Adrenal gland (tissue), 12 donors: Measurements from ENCODE around the gene ANXA9. TPM values are rescaled to one million over a fixed set of nuclear protein-coding genes. Genes with fewer than 3 reads are reported as not detected.
A peak's percentile ranks its signal among the peaks of the same experiment; 100 is the strongest.

Source experiments
- DNase-seq, 7 donors: peaks; one replicate each; pipeline ENCODE4 v3.0.0-alpha.2; 2019 to 2020
- H3K27ac ChIP-seq, 5 donors: fragments of 200-600 bp; sonication (generic) in 4 of 5; 1 replicate in 3 of 5; 2 replicates in 2 of 5; pipeline versions ENCODE4 v1.5.1 to v1.8.0; 2016 to 2020; ENCODE audit warnings: mild to moderate bottlenecking in 1 of 5
- H3K27me3 ChIP-seq: fragments of 200-600 bp; 2 replicates; pipeline ENCODE4 v1.8.0; 2021
- H3K36me3 ChIP-seq, 2 donors: fragments of 200-600 bp; replicated peaks in 1 of 2; 1 replicate in 1 of 2; 2 replicates in 1 of 2; pipeline versions ENCODE4 v1.5.1 to v1.8.0; 2018 to 2022
- H3K4me1 ChIP-seq, 2 donors: fragments of 200-600 bp; replicated peaks in 1 of 2; 1 replicate in 1 of 2; 2 replicates in 1 of 2; pipeline versions ENCODE4 v1.5.1 to v1.8.0; 2018 to 2021
- H3K4me3 ChIP-seq, 4 donors: fragments of 200-600 bp; sonication (generic) in 3 of 4; one replicate each; pipeline ENCODE4 v1.5.1; 2016 to 2018
- H3K9me3 ChIP-seq, 3 donors: fragments of 200-600 bp; sonication (generic) in 1 of 3; replicated peaks in 1 of 3; 1 replicate in 2 of 3; 2 replicates in 1 of 3; pipeline versions ENCODE4 v1.5.1 to v1.8.0; 2016 to 2021
- POLR2A ChIP-seq, 2 donors: fragments of 450-650 bp; IDR thresholded peaks; one replicate each; pipeline ENCODE4 v1.6.1; 2017; ENCODE audit warnings: antibody characterized with exemption in 2 of 2, mild to moderate bottlenecking in 2 of 2, moderate library complexity in 1 of 2
- WGBS, 4 donors: extraction: QIAGEN DNeasy Blood & Tissue Kit in 2 of 4; methylation state at CpG; one replicate each; pipeline versions ENCODE4 v1.1.5 to v1.1.7; 2013 to 2017; 5-methylcytosine and 5-hydroxymethylcytosine counted together
- intact Hi-C, 2 donors: fragments of 100-400 bp; cut with DNase I; formaldehyde crosslinking; loops; one replicate each; pipeline versions ENCODE4 v1.14.1 to v1.15.0; 2022 to 2023
- polyA plus RNA-seq, 3 donors: library from polyadenylated mRNA; stranded (reverse); fragments of 200-250 nt in 2 of 3; fragments of 350-450 nt in 1 of 3; fragmentation: Illumina TruSeq in 1 of 3; extraction: RNeasy Lipid Tissue Mini Kit (QIAGEN cat#74804) in 1 of 3; gene quantifications; one replicate each; pipeline ENCODE4 v1.2.3, GENCODE V29; 2013 to 2014
- total RNA-seq, 9 donors: library from RNA; depleted of rRNA in 4 of 9; stranded (reverse); fragments of >200 nt in 4 of 9; fragments of 120-200 nt in 1 of 9; fragmentation: NEBNext Ultra II Directional in 1 of 9; extraction: Animal tissue kit (Norgen Biotek cat#: 25700) in 1 of 9; gene quantifications; one replicate each; pipeline versions ENCODE4 v1.1.0 to v1.2.4, GENCODE V29; 2013 to 2023
- TF ChIP-seq, protein P1 (sequence below), 6 experiments: fragments of 450-650 bp in 4 of 6; fragments of 200-600 bp in 2 of 6; sonication (generic) in 1 of 6; IDR thresholded peaks; 1 replicate in 5 of 6; 2 replicates in 1 of 6; pipeline versions ENCODE4 v1.5.1 to v1.8.0; 2016 to 2021; ENCODE audit warnings: antibody characterized with exemption in 6 of 6, mild to moderate bottlenecking in 2 of 6, moderate library complexity in 1 of 6
- donor health status: healthy with polysubstance abuse.
- donor health status: Bipolar disorder and iron deficiency.
- donor health status: DM: yes; HTN: yes; CAD: no.
- donor health status: DM: no; HTN: no; CAD: no.
- donor health status: DM: no; HTN: no; CAD: no.
- donor health status: DM: yes; HTN: yes; CAD: no.

The ANXA9 gene
- total and polyA plus RNA-seq, 12 donors: 0.18 to 3.2 (median 0.45) TPM

DNA sequence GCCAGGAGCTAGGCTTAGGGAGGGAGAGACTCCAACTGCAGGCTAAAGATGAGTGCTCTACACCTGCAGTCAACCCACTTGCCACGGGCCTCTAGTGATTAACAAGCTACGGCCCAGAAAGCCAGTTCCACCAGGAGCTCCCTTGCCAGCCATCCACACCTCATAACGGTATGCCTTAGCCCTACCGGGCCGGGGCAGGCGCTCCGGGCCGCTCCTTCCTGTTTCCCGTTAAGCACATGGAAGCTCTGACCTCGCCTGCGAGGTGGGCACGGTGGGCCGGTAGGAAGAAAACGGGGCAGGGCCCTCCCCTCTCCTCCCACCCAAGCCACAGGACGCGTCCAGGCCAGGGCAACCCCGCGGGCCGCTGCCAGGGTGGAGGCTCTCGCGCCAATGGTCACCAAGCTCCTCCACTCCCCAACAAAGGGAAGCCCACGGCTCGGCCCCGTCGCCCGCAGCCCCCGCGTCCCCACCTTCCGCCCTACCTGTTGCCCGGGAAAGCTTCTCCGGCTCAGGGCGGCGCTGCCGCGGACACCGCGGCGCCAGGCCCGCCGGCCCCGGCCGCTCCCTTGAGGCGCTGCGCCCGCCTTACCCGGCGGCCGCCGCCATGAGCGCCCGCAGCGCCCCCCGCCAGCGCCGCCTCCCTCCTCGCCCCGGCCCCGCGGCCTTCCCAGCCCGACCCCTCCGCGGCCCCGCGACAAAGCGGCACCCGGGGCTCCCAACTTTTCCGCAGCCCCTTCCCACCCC, 8.1 kb upstream of the ANXA9 start:
- no peaks in the 10 kb centered on the region for H3K27me3 ChIP-seq
- 0 to 1% (median 0%) methylated on average over 1 to 67 of the region's 67 CpGs; no CpG with 5 or more reads in 1 of the 4 donors for WGBS, 4 donors
- peaks cover 64 to 65% of the 10 kb centered on the region in 2 donors for H3K4me1 ChIP-seq
- H3K9me3 ChIP-seq: no peaks in the 10 kb centered on the region
- peak in 5 of 7 donors; percentile 42 to 66 (median 55) for DNase-seq
- H3K27ac ChIP-seq: peak overlapping the region; percentile 87 to 98 (median 94)
- peak overlapping the region; percentile 2 to 100 (median 78) for H3K4me3 ChIP-seq
- TF ChIP-seq POLR2A (IDR thresholded peaks at IDR 0.05): no peak
- TF ChIP-seq, protein P1, sequence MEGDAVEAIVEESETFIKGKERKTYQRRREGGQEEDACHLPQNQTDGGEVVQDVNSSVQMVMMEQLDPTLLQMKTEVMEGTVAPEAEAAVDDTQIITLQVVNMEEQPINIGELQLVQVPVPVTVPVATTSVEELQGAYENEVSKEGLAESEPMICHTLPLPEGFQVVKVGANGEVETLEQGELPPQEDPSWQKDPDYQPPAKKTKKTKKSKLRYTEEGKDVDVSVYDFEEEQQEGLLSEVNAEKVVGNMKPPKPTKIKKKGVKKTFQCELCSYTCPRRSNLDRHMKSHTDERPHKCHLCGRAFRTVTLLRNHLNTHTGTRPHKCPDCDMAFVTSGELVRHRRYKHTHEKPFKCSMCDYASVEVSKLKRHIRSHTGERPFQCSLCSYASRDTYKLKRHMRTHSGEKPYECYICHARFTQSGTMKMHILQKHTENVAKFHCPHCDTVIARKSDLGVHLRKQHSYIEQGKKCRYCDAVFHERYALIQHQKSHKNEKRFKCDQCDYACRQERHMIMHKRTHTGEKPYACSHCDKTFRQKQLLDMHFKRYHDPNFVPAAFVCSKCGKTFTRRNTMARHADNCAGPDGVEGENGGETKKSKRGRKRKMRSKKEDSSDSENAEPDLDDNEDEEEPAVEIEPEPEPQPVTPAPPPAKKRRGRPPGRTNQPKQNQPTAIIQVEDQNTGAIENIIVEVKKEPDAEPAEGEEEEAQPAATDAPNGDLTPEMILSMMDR (IDR thresholded peaks at IDR 0.05): peak in 1 of 6 experiments; percentile 10
- peaks cover 0 to 2% of the 10 kb centered on the region in 2 donors for H3K36me3 ChIP-seq
- intact Hi-C loops: no loop called here

DNA sequence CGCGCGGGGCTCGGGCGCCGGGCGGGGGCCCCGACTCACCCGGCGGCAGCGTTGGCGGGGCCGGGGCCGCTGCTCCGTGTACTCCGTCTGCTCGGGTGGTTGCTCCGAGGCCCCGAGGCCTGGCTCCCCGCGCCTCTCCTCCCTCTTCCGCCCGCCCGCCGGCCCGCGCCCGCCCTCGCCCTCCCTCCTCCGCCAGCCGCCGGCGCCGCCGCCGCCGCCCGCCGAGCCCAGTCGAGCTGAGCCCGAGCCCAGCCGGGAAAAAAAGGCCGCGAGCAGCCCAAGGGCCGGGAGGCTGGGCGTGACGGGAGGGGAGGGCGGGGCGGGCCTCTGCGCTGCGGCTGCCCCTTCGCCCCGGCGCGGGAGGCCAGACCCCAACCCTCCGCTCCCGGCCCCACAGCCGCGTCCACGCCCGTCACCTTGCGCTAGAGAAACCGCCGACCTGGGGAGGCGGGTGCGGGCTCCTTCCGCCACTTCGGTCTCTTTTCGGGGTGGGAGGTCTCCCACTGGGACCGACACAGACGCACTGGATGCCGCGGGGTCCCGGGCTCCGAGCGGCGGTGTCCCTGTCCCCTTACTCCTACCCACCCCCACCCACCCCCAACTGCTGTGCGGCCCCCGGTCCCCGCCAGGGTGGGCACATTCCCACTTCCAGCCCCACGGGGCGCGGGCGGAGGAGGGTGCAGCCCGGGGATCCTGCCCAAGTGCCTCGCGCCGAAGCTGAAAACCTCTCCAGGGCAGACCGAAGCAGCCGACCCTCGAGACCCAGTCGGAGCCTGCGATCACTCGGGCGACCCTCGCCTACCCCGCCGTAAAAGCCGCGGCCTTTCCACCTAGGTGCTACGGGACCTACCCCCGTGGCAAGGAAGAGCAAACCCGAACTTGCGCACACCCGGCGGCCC, 7.3 kb upstream of the ANXA9 start, which contains the start of gene CERS2:
Gene CERS2 (minus strand): TSS at position 256 of the 899 bp plus-strand sequence. CDS start 5,745 bp downstream, outside the sequence.
- Histone ChIP-seq H3K4me1 (peaks cover 60 to 68% of the 10 kb centered on the region in 2 donors), H3K27ac (peak within 1 kb of the TSS; percentile 87 to 98 (median 94)), H3K4me3 (peak within 1 kb of the TSS; percentile 2 to 100 (median 78)), H3K27me3 (no peaks in the 10 kb centered on the region), H3K36me3 (no peaks in the 10 kb centered on the region), H3K9me3 (no peaks in the 10 kb centered on the region)
- DNase-seq: peak; percentile 81 to 86 (median 86)
- intact Hi-C loops: no loop called here
- WGBS, 4 donors: 7 to 58% (median 30%) methylated on average over 7 to 96 of the region's 106 CpGs
- TF ChIP-seq POLR2A (IDR thresholded peaks at IDR 0.05): peak; percentile 34 to 74
- TF ChIP-seq, protein P1 (IDR thresholded peaks at IDR 0.05): no peak

DNA sequence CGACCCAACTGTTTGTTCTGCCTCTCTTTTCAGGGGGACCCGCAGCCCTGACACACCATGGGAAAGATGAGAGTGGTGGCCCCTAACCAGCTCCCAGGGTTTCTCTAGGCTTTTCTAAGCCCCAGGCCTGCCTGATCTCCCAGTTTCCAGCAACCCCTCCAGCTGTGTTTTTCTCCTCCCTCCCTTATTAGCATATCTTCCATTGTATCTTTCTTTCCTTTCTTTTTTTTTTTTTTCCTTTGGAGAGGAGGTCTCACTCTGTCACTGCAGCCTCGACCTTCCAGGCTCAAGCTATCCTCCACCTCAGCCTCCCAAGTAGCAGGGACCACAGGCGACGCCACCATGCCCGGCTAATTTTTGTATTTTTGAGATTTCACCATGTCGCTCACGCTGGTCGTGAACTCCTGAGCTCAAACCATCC, 5.7 kb upstream of the ANXA9 start:
- H3K4me3 ChIP-seq: no peak overlapping the region
- no peaks in the 10 kb centered on the region for H3K36me3 ChIP-seq
- no peaks in the 10 kb centered on the region for H3K9me3 ChIP-seq
- H3K4me1 ChIP-seq: peaks cover 45 to 54% of the 10 kb centered on the region in 2 donors
- no peak for DNase-seq
- intact Hi-C loops: no loop called here
- no peaks in the 10 kb centered on the region for H3K27me3 ChIP-seq
- peak overlapping the region in 3 of 5 donors; percentile 60 to 82 (median 81) for H3K27ac ChIP-seq
- WGBS, 4 donors: 88 to 96% (median 94%) methylated on average over 9 of the region's 9 CpGs
- no peak for TF ChIP-seq POLR2A (IDR thresholded peaks at IDR 0.05)
- TF ChIP-seq, protein P1 (IDR thresholded peaks at IDR 0.05): no peak
